CD14-positive monocyte (primary cell): ENCODE measurements around the gene FBXL20. TPM values are rescaled to one million over a fixed set of nuclear protein-coding genes. Genes with fewer than 3 reads are reported as not detected.
A peak's percentile ranks its signal among the peaks of the same experiment; 100 is the strongest.

ENCODE experiments used
- DNase-seq, 3 donors: peaks; one replicate each; pipeline ENCODE4 v3.0.0-alpha.2; 2011 to 2022
- H2AFZ ChIP-seq: 2 replicates; pipeline ENCODE4 v1.6.0; 2012; ENCODE audit warnings: mild to moderate bottlenecking, low read depth, low read length, inconsistent platforms; ENCODE audit not compliant: insufficient read depth, poor library complexity, severe bottlenecking
- H3K27ac ChIP-seq, 2 donors: 1 replicate in 1 of 2; 2 replicates in 1 of 2; pipeline ENCODE4 v1.5.1; 2012 to 2013; ENCODE audit warnings: low read length in 2 of 2, control low read depth in 1 of 2, inconsistent platforms in 1 of 2, low read depth in 1 of 2, mild to moderate bottlenecking in 1 of 2
- H3K27me3 ChIP-seq, 2 donors: one replicate each; pipeline versions ENCODE4 v1.6.0 to v1.6.1; 2011 to 2013; ENCODE audit warnings: low read length in 2 of 2; ENCODE audit not compliant: control insufficient read depth in 2 of 2, insufficient read depth in 2 of 2
- H3K36me3 ChIP-seq, 2 donors: replicated peaks in 1 of 2; 1 replicate in 1 of 2; 2 replicates in 1 of 2; pipeline versions ENCODE4 v1.5.1 to v1.6.1; 2012 to 2013; ENCODE audit warnings: low read length in 2 of 2, control low read depth in 1 of 2, inconsistent platforms in 1 of 2, mild to moderate bottlenecking in 1 of 2; ENCODE audit not compliant: insufficient read depth in 2 of 2, control insufficient read depth in 1 of 2
- H3K4me1 ChIP-seq, 2 donors: 1 replicate in 1 of 2; 2 replicates in 1 of 2; pipeline versions ENCODE4 v1.5.1 to v1.6.1; 2012 to 2013; ENCODE audit warnings: low read length in 2 of 2, control low read depth in 1 of 2, inconsistent platforms in 1 of 2, mild to moderate bottlenecking in 1 of 2, moderate library complexity in 1 of 2; ENCODE audit not compliant: insufficient read depth in 2 of 2, control insufficient read depth in 1 of 2
- H3K4me2 ChIP-seq: replicated peaks from 2 replicates; pipeline ENCODE3; 2012; ENCODE audit warnings: low read length, moderate library complexity, mild to moderate bottlenecking; ENCODE audit not compliant: poor library complexity, severe bottlenecking; ENCODE audit errors: extremely low read depth
- H3K4me3 ChIP-seq, 3 experiments: fragments of 200-600 bp in 1 of 3; sonication (generic) in 1 of 3; replicated peaks in 1 of 3; 1 replicate in 2 of 3; 2 replicates in 1 of 3; pipeline ENCODE4 v1.5.1; 2011 to 2013; ENCODE audit warnings: low read length in 3 of 3, mild to moderate bottlenecking in 3 of 3, control low read depth in 2 of 3, low read depth in 2 of 3, inconsistent platforms in 1 of 3, moderate library complexity in 1 of 3
- H3K79me2 ChIP-seq: 2 replicates; pipeline ENCODE4 v1.6.0; 2012; ENCODE audit warnings: mild to moderate bottlenecking, control low read depth, inconsistent platforms, low read length, moderate library complexity; ENCODE audit not compliant: insufficient read depth
- H3K9ac ChIP-seq: 2 replicates; pipeline ENCODE4 v1.6.0; 2017; ENCODE audit warnings: low read length, mild to moderate bottlenecking; ENCODE audit not compliant: insufficient read depth, poor library complexity, severe bottlenecking
- H3K9me3 ChIP-seq, 2 donors: replicated peaks in 1 of 2; 1 replicate in 1 of 2; 2 replicates in 1 of 2; pipeline versions ENCODE4 v1.5.1 to v1.6.1; 2012 to 2013; ENCODE audit warnings: low read length in 2 of 2, control low read depth in 1 of 2; ENCODE audit not compliant: control insufficient read depth in 1 of 2, insufficient read depth in 1 of 2
- H4K20me1 ChIP-seq: 2 replicates; pipeline ENCODE4 v1.6.0; 2012; ENCODE audit warnings: mild to moderate bottlenecking, low read length, control low read depth, moderate library complexity; ENCODE audit not compliant: insufficient read depth
- H3K27ac Mint-ChIP-seq, 7 donors: one replicate each; pipeline ENCODE4 v1.8.0; 2020; ENCODE audit warnings: mild to moderate bottlenecking in 7 of 7, mixed read lengths in 7 of 7, moderate library complexity in 6 of 7, inconsistent platforms in 2 of 7
- H3K27me3 Mint-ChIP-seq, 3 donors: one replicate each; pipeline ENCODE4 v1.8.0; 2021 to 2022; ENCODE audit warnings: low read depth in 3 of 3, mild to moderate bottlenecking in 3 of 3, mixed read lengths in 3 of 3, moderate library complexity in 3 of 3, inconsistent platforms in 1 of 3
- H3K36me3 Mint-ChIP-seq, 2 donors: one replicate each; pipeline ENCODE4 v1.8.0; 2020; ENCODE audit warnings: mixed read lengths in 2 of 2, inconsistent platforms in 1 of 2, mild to moderate bottlenecking in 1 of 2
- H3K4me1 Mint-ChIP-seq: one replicate; pipeline ENCODE4 v1.8.0; 2020; ENCODE audit warnings: mild to moderate bottlenecking, mixed read lengths
- H3K4me3 Mint-ChIP-seq, 2 donors: one replicate each; pipeline ENCODE4 v1.8.0; 2020; ENCODE audit warnings: mild to moderate bottlenecking in 2 of 2, mixed read lengths in 2 of 2, moderate library complexity in 1 of 2
- H3K9me3 Mint-ChIP-seq, 7 donors: one replicate each; pipeline ENCODE4 v1.8.0; 2020 to 2022; ENCODE audit warnings: mixed read lengths in 7 of 7, mild to moderate bottlenecking in 6 of 7, moderate library complexity in 6 of 7, inconsistent platforms in 2 of 7
- CTCF ChIP-seq: fragments of 200-600 bp; IDR thresholded peaks from one replicate; pipeline ENCODE4 v1.8.0; 2022; ENCODE audit warnings: antibody characterized with exemption, mild to moderate bottlenecking
- WGBS: methylation state at CpG from one replicate; pipeline ENCODE4 v1.1.5; 2013; ENCODE audit warnings: missing lambda C conversion rate; ENCODE audit not compliant: insufficient coverage; 5-methylcytosine and 5-hydroxymethylcytosine counted together
- intact Hi-C, 2 donors: fragments of 100-400 bp; cut with micrococcal nuclease; formaldehyde crosslinking; loops; one replicate each; pipeline versions ENCODE4 v1.15.0 to v1.15.1; 2023
- polyA plus RNA-seq, 3 donors: library from polyadenylated mRNA; depleted of rRNA in 1 of 3; unstranded in 2 of 3; stranded (reverse) in 1 of 3; fragments of 300-500 nt in 2 of 3; fragments of >200 nt in 1 of 3; fragmentation: Illumina TruSeq in 2 of 3; gene quantifications; 1 replicate in 2 of 3; 2 replicates in 1 of 3; pipeline ENCODE4 v1.2.3, GENCODE V29; 2012 to 2021

FBXL20 gene
- polyA plus RNA-seq, 3 donors: 4.0 to 7.7 (median 4.7) TPM

- Histone ChIP-seq H3K36me3 (no peaks in the 10 kb centered on the region), H3K4me2 (no peak overlapping the region), H4K20me1 (no peaks in the 10 kb centered on the region), H3K27ac (no peak overlapping the region), H3K79me2 (no peaks in the 10 kb centered on the region), H3K9me3 (no peaks in the 10 kb centered on the region), H3K9ac (no peak overlapping the region), H3K27me3 (peaks cover 0 to 34% of the 10 kb centered on the region in 2 donors), H3K4me3 (no peak overlapping the region), H2AFZ (no peak overlapping the region), H3K4me1 (no peaks in the 10 kb centered on the region)
- H3K36me3 Mint-ChIP-seq: no peaks in the 10 kb centered on the region
- H3K27me3 Mint-ChIP-seq: peaks cover 32 to 60% (median 39%) of the 10 kb centered on the region in 3 donors
- TF ChIP-seq CTCF: no peak
- H3K4me1 Mint-ChIP-seq: peaks cover 2% of the 10 kb centered on the region
- 24% methylated on average over 21 of the region's 24 CpGs for whole genome bisulfite sequencing
- peaks cover 0 to 9% (median 0%) of the 10 kb centered on the region in 7 donors for H3K9me3 Mint-ChIP-seq
- no peak overlapping the region for H3K27ac Mint-ChIP-seq
- peak overlapping the region in 1 of 2 donors; percentile 69 for H3K4me3 Mint-ChIP-seq
- intact Hi-C loops: no loop called here
- no peak for DNase-seq
Observed at GRCh38 chr17:39217734-39218369, 183.6 kb downstream of the FBXL20 start.

DNA sequence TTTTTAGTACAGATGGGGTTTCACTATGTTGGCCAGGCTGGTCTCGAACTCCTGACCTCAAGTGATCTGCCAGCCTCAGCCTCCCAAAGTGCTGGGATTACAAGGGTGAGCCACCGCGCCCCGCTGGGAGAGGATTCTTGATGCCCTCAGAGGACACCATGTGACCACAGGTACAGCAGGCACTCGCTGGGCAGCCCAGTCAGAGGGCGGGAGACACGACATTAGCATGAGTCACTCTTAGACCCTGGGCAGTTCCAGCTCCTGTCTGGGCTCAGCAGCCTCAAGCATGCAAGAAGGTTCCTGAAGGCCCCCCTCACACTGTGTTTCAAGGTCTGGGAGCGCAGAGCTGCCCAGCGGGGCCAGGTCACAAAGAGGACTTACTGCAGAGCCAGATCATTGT lies 187.6 kb downstream of the FBXL20 start:
- H3K4me3 ChIP-seq: no peak overlapping the region
- H3K4me1 ChIP-seq: peaks cover 17 to 18% of the 10 kb centered on the region in 2 donors
- H3K36me3 ChIP-seq: no peaks in the 10 kb centered on the region
- H3K9me3 ChIP-seq: no peaks in the 10 kb centered on the region
- H4K20me1 ChIP-seq: no peaks in the 10 kb centered on the region
- H3K4me2 ChIP-seq: no peak overlapping the region
- intact Hi-C loops: no loop called here
- peaks cover 19% of the 10 kb centered on the region for H3K4me1 Mint-ChIP-seq
- H3K9me3 Mint-ChIP-seq: peaks cover 0 to 10% (median 0%) of the 10 kb centered on the region in 7 donors
- no peak overlapping the region for H3K4me3 Mint-ChIP-seq
- DNase-seq: peak in 1 of 3 donors; percentile 24
- no peaks in the 10 kb centered on the region for H3K79me2 ChIP-seq
- H3K36me3 Mint-ChIP-seq: no peaks in the 10 kb centered on the region
- peaks cover 30 to 59% (median 38%) of the 10 kb centered on the region in 3 donors for H3K27me3 Mint-ChIP-seq
- no peak for TF ChIP-seq CTCF
- no peak overlapping the region for H3K27ac ChIP-seq
- H3K9ac ChIP-seq: no peak overlapping the region
- peaks cover 0 to 30% of the 10 kb centered on the region in 2 donors for H3K27me3 ChIP-seq
- WGBS: 87% methylated on average over 9 of the region's 9 CpGs
- no peak overlapping the region for H2AFZ ChIP-seq
- H3K27ac Mint-ChIP-seq: no peak overlapping the region
